KBM-7 (cell line): ENCODE measurements around the gene MRE11.
A peak's percentile ranks its signal among the peaks of the same experiment; 100 is the strongest.

Experiments used
- DNase-seq: peaks from one replicate; pipeline ENCODE4 v3.0.0-alpha.2; 2015
- in situ Hi-C: fragments of 300-500 bp; cut with MboI; formaldehyde crosslinking; loops from 2 replicates; pipeline ENCODE4 v1.14.3; 2020; ENCODE audit warnings: low sequenced_read_pairs, low pct_unique_long_range_greater_than_20kb, mixed read lengths

Gene MRE11

DNA sequence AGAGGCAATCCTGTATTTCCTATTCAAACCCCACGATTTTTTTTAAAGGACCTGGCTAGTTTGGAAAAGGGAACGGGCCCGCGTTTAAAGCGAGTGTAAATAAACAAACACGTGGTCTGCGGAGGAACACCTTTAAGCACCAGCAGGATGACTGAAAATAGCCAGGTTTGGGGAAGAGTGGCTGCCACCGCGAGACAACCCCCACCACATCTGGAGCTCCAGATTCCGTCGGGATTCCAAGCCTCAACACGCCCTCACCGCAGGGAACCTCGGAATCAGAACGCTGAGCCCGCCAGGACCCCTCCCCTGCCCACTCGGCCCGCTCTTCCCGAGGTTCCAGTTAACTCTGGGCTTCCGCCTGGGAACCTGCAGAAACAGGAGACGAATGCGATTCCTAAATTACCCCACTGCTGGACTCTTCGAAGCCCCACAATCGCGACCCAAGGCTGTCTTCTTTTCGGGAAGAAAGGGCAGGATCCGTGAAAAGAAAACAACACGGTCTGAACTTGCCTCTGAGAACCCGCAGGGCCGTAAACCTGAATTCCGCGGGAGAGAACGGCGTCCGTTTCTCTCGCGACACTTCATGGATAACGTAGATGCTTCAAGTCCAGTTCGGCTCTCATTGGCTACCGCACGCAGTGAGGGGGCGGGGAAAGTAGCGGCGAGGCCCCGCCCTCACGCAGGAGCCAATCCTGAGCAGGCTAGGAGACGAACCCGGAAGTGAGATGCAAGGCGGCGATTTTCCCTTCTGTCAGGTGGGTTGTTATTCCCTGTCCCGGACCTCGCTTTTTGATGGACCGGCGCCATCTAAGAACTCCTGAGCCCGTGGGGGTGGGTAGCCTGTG lies at the start of gene MRE11, which contains the start of gene ANKRD49:
Gene MRE11, minus strand, starts transcription at position 564 of the 845 bp plus-strand sequence. CDS start 1,043 bp downstream, outside the sequence.
Gene ANKRD49, plus strand, starts transcription at position 704 of the 845 bp plus-strand sequence. CDS start 2,710 bp downstream, outside the sequence.
- peak; percentile 98 for DNase-seq
- in situ Hi-C loops, result no loop called here

DNA sequence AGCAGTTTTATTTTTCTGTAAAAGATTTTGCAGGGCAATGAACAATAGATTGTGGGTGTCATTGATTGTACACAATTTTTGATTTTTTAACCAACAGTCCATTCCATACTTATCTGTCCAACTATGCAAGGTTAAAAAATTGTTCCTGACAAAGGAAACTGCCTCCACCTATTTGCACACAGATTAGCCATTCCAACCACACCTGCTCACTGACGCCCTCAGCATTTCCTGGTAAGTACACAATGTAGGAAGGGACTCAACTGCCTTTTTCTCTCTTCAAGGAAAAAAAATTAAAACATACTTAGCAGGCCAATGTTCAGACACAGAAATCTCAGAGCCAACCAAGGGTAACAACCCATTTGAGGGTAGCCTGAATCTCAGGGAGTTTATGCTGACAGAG lies 45.8 kb upstream of the MRE11 start:
- DNase-seq, result no peak
- in situ Hi-C loops, result no loop called here

DNA sequence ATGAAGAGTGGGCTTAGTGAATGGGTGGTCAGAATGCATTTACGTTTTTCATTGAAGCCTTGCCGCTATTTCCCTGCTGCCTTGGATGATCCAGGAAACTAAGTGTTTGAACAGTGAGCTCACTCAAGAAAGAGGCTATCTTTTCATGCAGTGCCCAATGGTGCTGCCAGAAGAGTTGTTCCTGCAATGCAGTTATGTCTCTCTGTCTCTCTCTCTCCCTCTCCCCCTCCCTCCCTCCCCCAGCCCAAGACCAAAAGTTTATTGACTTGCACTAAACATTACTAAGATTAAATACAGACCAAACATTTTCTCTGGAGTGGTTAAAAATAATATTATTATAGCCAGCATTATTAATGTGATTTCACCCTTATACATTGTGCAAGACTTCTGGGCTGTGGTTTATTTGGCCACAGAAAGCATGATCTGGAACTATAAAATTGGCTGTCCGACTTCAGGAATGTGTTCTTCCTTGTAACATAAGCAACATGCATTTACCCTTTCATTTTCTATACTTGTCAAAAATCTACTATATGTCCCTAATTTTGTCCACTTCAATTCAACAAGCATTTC lies 43.5 kb upstream of the MRE11 start:
- no peak for DNase-seq

DNA sequence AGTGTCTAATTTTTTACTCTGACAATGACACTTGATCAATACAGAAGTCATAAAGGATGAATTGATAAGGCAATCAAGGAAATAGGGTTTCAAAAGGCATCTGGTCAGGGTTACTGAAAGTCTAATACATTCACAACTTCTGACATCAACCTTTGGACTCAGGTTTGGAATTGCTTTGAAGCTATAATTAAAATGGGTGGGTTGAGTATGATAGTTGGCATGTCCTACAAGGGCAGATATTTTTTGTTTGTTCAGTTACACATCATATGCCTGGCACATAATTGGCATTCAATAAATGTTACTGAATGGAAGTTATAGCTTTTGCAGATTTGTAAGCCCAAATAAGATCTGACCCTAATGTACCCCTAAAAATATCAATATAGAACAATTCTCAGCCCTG lies 42.7 kb upstream of the MRE11 start:
- no peak for DNase-seq
- in situ Hi-C loops, result no loop called here

More for the DNA sequence above, 43.5 kb upstream of the MRE11 start:
- in situ Hi-C loops, result no loop called here

DNA sequence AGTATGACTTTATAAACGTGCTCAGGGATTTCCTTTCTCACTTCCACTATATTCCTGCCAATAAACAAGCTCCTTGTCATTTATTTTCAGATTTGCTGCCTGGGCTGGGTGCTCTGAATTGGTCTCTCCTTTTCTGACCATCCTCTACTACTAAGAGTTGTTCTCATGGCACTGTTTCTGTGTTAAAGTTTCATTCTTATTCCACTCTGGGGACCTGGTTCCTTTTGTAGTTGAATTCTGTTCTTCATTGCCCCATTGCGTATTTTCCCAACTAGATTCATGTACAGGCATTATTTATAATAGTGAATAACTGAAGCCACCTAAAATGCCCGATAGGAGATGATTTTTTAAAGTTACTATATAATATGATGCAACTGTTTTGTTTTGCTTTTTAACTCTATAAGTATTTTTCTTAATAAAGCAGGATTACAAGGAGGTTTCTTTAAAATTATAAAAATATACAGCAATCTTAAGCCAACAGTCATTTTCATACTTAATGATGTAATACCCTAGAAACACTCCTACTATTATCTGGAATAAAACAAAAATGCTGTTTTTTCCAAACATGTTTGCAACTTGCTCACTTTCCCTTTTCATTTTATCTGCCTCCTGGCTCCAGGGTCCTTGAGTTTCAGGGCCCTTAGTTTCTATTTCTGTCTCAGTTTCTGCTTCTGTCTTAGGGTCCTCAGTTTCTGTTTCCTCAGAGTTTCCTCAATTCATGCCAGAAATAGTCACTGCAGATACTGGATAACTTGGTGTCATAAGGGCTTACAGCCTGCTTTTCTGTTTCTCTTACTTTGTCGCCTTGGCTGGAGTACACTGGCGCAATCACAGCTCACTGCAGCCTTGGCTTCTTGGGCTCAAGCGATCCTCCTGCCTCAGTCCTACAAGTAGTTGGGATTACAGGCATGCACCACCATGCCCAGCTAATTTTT lies 40.3 kb upstream of the MRE11 start:
- in situ Hi-C loops, result no loop called here
- no peak for DNase-seq

DNA sequence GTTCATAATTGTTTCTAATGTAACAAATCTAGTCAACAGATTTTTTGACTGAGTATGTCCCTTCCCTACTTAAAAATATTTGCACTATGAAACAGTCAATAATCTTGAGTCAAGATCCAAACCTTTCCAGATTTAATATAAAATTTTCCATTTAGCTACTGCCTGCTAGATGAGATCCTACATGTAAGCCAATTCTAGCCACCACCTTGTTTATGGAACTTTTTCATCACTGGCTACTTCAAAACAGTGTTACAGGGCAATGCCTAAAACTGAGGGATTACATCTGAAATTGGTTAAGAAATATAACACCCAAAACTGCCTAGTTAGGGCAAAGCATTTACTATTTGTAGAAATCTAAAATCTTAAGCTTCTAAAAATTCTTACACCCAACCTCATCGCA lies 39.6 kb upstream of the MRE11 start:
- DNase-seq, result no peak
- in situ Hi-C loops, result no loop called here

GRCh38 chr11:94532211-94532610 lies 38.6 kb upstream of the MRE11 start:
- DNase-seq, result no peak
- in situ Hi-C loops, result no loop called here

DNA sequence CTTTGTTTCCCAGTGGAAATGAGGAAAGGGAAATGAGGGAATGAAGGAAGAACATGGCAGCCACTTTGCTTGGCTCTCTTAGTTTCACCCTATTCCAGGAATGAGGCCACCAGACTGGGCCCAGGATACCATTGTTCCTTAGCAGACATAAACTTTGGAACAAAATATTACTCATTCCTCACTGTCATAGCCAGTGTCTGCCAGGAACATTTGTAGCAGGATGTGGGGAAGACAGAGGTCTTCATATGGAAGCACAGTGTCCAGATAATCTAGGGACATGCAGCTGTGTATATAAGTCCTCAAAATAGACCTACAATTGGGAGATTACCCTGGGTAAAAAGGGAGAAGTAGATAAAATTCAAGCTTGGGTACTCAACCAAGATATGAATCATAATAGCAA lies 34.9 kb upstream of the MRE11 start:
- in situ Hi-C loops, result no loop called here
- DNase-seq, result no peak

GRCh38 chr11:94526645-94527438 lies 33.2 kb upstream of the MRE11 start:
- DNase-seq, result peak; percentile 64
- in situ Hi-C loops, result no loop called here

- in situ Hi-C loops, result no loop called here
- peak; percentile 77 for DNase-seq
Observed at GRCh38 chr11:94525546-94526324, 32.1 kb upstream of the MRE11 start.

GRCh38 chr11:94524341-94524740 lies 30.7 kb upstream of the MRE11 start:
- in situ Hi-C loops, result no loop called here

DNA sequence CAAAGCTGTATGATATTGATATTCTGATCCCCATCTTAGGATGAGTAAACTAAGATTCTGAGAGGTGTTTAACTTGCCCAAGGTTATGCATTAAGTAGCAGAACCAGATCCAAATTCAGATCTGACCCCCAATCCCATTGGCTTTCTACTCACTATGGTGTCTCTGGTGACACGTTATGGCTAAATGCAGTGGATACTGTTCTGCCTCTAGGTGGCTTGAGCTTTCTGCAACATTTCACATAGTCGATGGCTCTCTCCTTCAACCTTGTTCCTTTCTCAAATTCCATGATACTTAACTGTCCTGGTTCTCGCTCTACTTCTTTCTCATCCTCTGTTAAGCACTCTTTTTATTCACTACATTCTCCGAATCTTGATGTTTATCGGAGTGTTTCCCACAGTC lies 28.0 kb upstream of the MRE11 start:
- in situ Hi-C loops, result no loop called here
- peak; percentile 34 for DNase-seq

More at GRCh38 chr11:94524341-94524740, 30.7 kb upstream of the MRE11 start:
- DNase-seq, result no peak

GRCh38 chr11:94519478-94520084 lies 25.9 kb upstream of the MRE11 start:
- DNase-seq, result peak; percentile 42
- in situ Hi-C loops, result no loop called here

DNA sequence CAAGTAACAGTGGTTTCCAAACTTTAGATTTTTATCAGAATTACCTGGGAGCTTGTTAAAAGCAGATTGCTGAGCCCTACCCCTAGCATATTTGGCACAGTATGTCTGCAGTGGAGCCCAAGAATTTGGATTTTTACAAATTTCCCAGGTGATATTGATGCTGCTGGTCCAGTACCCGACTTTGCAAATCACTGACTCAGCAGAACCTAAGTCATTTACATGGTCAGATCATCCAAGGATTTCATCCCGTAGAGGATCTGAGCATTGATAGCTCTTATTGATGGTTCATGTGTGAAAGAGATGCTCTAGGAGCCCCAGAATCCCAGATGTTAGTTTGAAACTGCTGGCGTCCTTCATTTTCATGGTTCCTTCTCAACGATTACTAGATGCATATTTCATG lies 24.7 kb upstream of the MRE11 start:
- in situ Hi-C loops, result no loop called here

DNA sequence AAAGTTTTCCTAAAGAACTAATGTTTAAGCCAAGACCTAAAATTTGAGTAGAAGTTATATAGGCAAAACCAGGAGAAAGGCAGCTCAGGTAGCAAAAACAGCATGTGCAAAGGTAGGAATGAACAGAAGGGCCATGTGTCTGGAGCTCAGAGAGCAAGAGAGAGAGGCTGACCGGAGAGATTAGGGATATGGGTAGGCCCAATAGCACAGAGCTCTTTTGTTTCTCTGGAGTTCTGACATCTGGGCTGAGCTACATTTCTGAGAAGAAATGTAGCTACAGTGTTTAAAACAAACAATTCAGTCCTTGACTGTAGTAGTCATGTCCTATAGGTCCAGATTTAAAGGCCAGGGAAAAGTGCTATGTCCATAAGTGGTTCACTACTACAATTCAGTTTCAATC lies 23.1 kb upstream of the MRE11 start:
- DNase-seq, result no peak
- in situ Hi-C loops, result no loop called here

More for the DNA sequence above, 24.7 kb upstream of the MRE11 start:
- no peak for DNase-seq

DNA sequence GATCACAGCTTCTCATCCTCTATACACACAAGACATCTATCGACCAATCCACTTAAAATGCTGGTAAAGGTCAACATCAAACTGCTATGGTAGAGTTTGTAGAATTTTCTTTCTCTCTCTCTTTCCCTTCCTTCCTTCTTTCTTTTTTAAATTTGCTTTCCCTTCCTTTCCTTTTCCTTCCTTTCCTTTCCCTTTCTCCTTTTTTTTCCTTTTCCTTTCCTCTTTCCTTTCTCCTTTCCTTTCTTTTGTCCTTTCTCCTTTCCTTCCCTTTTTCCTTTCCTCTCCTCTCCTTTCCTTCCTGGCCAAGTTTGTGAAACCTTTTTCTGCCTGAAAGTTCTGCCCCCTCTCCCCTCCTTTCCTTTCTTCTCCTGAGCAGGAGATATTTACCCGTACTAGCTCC lies 21.8 kb upstream of the MRE11 start:
- in situ Hi-C loops, result no loop called here
- no peak for DNase-seq

DNA sequence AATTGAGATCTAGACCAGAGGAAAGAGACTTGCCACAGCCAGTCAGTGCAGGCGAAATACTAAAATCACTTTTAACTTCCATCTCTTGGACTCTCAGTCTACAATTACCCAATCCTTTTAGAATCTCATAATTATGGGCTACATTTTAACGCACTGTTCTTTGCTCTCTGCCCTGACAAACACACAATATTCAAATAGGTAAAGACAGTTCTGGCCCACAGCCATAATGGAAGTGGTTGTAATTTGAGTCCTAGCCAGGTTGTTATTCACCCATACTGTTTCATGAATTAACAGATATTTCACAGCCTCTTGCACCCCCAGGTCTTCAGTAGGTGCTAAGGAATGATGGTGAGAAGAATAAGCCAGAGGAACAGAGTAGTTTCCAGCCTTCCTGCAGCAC lies 19.4 kb upstream of the MRE11 start:
- peak; percentile 26 for DNase-seq
- in situ Hi-C loops, result no loop called here
